Measurements from ENCODE around the gene TBCEL.

Gene TBCEL

GRCh38 chr11:121104312-121104762 lies 80.4 kb downstream of the TBCEL start:
- Histone ChIP-seq H3K9me3 (ENCODE audit: insufficient read depth, low read depth, low read length) (no peaks in the 10 kb centered on the region), H3K27me3 (ENCODE audit: insufficient read depth, low read length) (no peaks in the 10 kb centered on the region), H3K4ac (ENCODE audit: low read depth, low read length) (no peak overlapping the region), H2BK120ac (ENCODE audit: insufficient read depth, low read length, poor library complexity) (no peak overlapping the region), H3K18ac (ENCODE audit: low read length) (no peak overlapping the region), H3K4me2 (ENCODE audit: low read length) (no peak overlapping the region), H2AK5ac (ENCODE audit: low read length) (no peak overlapping the region), H3K79me2 (ENCODE audit: control insufficient read depth, insufficient read depth, low read length, poor library complexity) (no peaks in the 10 kb centered on the region), H3K9ac (ENCODE audit: low read length) (no peak overlapping the region), H3K23ac (ENCODE audit: low read length) (no peak overlapping the region), H3K4me3 (ENCODE audit: low read depth, low read length) (no peak overlapping the region), H2BK5ac (ENCODE audit: low read depth, low read length, poor library complexity) (no peak overlapping the region), H4K8ac (ENCODE audit: low read depth, low read length) (no peak overlapping the region), H2AFZ (ENCODE audit: insufficient read depth, low read length, poor library complexity) (no peak overlapping the region), H4K12ac (ENCODE audit: low read depth, low read length) (no peak overlapping the region), H4K91ac (ENCODE audit: low read depth, low read length) (no peak overlapping the region), H3K4me1 (ENCODE audit: control insufficient read depth in 1 of 2, insufficient read depth in 2 of 2, low read length in 2 of 2) (no peaks in the 10 kb centered on the region), H3K27ac (ENCODE audit: low read depth, low read length) (no peak overlapping the region), H3K36me3 (ENCODE audit: control insufficient read depth in 1 of 2, insufficient read depth in 2 of 2, low read length in 2 of 2) (no peaks in the 10 kb centered on the region), H2BK12ac (ENCODE audit: low read length) (no peak overlapping the region), H3K14ac (ENCODE audit: low read length) (no peak overlapping the region), H3K79me1 (ENCODE audit: low read length) (no peaks in the 10 kb centered on the region)
- no CpG with 5 or more reads among the region's 9 CpGs for WGBS (ENCODE audit: extremely low coverage, insufficient coverage, insufficient read length)
- no peak for DNase-seq

- no CpG with 5 or more reads among the region's 4 CpGs for WGBS (ENCODE audit: extremely low coverage, insufficient coverage, insufficient read length)
- Histone ChIP-seq H2AK5ac (ENCODE audit: low read length) (no peak overlapping the region), H3K9me3 (ENCODE audit: insufficient read depth, low read depth, low read length) (no peaks in the 10 kb centered on the region), H3K27me3 (ENCODE audit: insufficient read depth, low read length) (no peaks in the 10 kb centered on the region), H4K12ac (ENCODE audit: low read depth, low read length) (no peak overlapping the region), H4K91ac (ENCODE audit: low read depth, low read length) (no peak overlapping the region), H2BK12ac (ENCODE audit: low read length) (no peak overlapping the region), H3K18ac (ENCODE audit: low read length) (no peak overlapping the region), H3K4me2 (ENCODE audit: low read length) (no peak overlapping the region), H3K23ac (ENCODE audit: low read length) (no peak overlapping the region), H4K8ac (ENCODE audit: low read depth, low read length) (no peak overlapping the region), H3K27ac (ENCODE audit: low read depth, low read length) (no peak overlapping the region), H3K4me1 (ENCODE audit: control insufficient read depth in 1 of 2, insufficient read depth in 2 of 2, low read length in 2 of 2) (no peaks in the 10 kb centered on the region), H3K9ac (ENCODE audit: low read length) (no peak overlapping the region), H3K79me2 (ENCODE audit: control insufficient read depth, insufficient read depth, low read length, poor library complexity) (no peaks in the 10 kb centered on the region), H2BK120ac (ENCODE audit: insufficient read depth, low read length, poor library complexity) (no peak overlapping the region), H3K4ac (ENCODE audit: low read depth, low read length) (no peak overlapping the region), H3K36me3 (ENCODE audit: control insufficient read depth in 1 of 2, insufficient read depth in 2 of 2, low read length in 2 of 2) (no peaks in the 10 kb centered on the region), H3K79me1 (ENCODE audit: low read length) (no peaks in the 10 kb centered on the region), H2AFZ (ENCODE audit: insufficient read depth, low read length, poor library complexity) (no peak overlapping the region), H2BK5ac (ENCODE audit: low read depth, low read length, poor library complexity) (no peak overlapping the region), H3K14ac (ENCODE audit: low read length) (no peak overlapping the region), H3K4me3 (ENCODE audit: low read depth, low read length) (no peak overlapping the region)
- no peak for DNase-seq
These were observed 81.2 kb downstream of the TBCEL start for GRCh38 chr11:121105063-121105480.

GRCh38 chr11:121105481-121106195 lies 81.7 kb downstream of the TBCEL start:
- H2AK5ac ChIP-seq (ENCODE audit: low read length), result no peak overlapping the region
- no peaks in the 10 kb centered on the region for H3K79me1 ChIP-seq (ENCODE audit: low read length)
- WGBS (ENCODE audit: extremely low coverage, insufficient coverage, insufficient read length), result no CpG with 5 or more reads among the region's 6 CpGs
- no peaks in the 10 kb centered on the region for H3K4me1 ChIP-seq (ENCODE audit: control insufficient read depth in 1 of 2, insufficient read depth in 2 of 2, low read length in 2 of 2)
- no peak overlapping the region for H2BK120ac ChIP-seq (ENCODE audit: insufficient read depth, low read length, poor library complexity)
- no peaks in the 10 kb centered on the region for H3K79me2 ChIP-seq (ENCODE audit: control insufficient read depth, insufficient read depth, low read length, poor library complexity)
- H3K27ac ChIP-seq (ENCODE audit: low read depth, low read length), result no peak overlapping the region
- no peak overlapping the region for H3K14ac ChIP-seq (ENCODE audit: low read length)
- no peaks in the 10 kb centered on the region for H3K9me3 ChIP-seq (ENCODE audit: insufficient read depth, low read depth, low read length)
- no peak overlapping the region for H3K23ac ChIP-seq (ENCODE audit: low read length)
- no peak overlapping the region for H3K4ac ChIP-seq (ENCODE audit: low read depth, low read length)
- no peak overlapping the region for H3K18ac ChIP-seq (ENCODE audit: low read length)
- DNase-seq, result no peak
- H4K91ac ChIP-seq (ENCODE audit: low read depth, low read length), result no peak overlapping the region
- no peak overlapping the region for H2AFZ ChIP-seq (ENCODE audit: insufficient read depth, low read length, poor library complexity)
- no peaks in the 10 kb centered on the region for H3K27me3 ChIP-seq (ENCODE audit: insufficient read depth, low read length)
- H3K9ac ChIP-seq (ENCODE audit: low read length), result no peak overlapping the region
- no peak overlapping the region for H3K4me3 ChIP-seq (ENCODE audit: low read depth, low read length)
- H4K8ac ChIP-seq (ENCODE audit: low read depth, low read length), result no peak overlapping the region
- H2BK12ac ChIP-seq (ENCODE audit: low read length), result no peak overlapping the region
- no peak overlapping the region for H3K4me2 ChIP-seq (ENCODE audit: low read length)
- no peak overlapping the region for H4K12ac ChIP-seq (ENCODE audit: low read depth, low read length)
- no peak overlapping the region for H2BK5ac ChIP-seq (ENCODE audit: low read depth, low read length, poor library complexity)
- H3K36me3 ChIP-seq (ENCODE audit: control insufficient read depth in 1 of 2, insufficient read depth in 2 of 2, low read length in 2 of 2), result no peaks in the 10 kb centered on the region

- no peaks in the 10 kb centered on the region for H3K79me2 ChIP-seq (ENCODE audit: control insufficient read depth, insufficient read depth, low read length, poor library complexity)
- DNase-seq, result no peak
- no peak overlapping the region for H2AFZ ChIP-seq (ENCODE audit: insufficient read depth, low read length, poor library complexity)
- no peak overlapping the region for H2BK5ac ChIP-seq (ENCODE audit: low read depth, low read length, poor library complexity)
- no peaks in the 10 kb centered on the region for H3K79me1 ChIP-seq (ENCODE audit: low read length)
- H3K36me3 ChIP-seq (ENCODE audit: control insufficient read depth in 1 of 2, insufficient read depth in 2 of 2, low read length in 2 of 2), result no peaks in the 10 kb centered on the region
- no peak overlapping the region for H4K91ac ChIP-seq (ENCODE audit: low read depth, low read length)
- H3K9ac ChIP-seq (ENCODE audit: low read length), result no peak overlapping the region
- no peak overlapping the region for H4K8ac ChIP-seq (ENCODE audit: low read depth, low read length)
- no peak overlapping the region for H2BK120ac ChIP-seq (ENCODE audit: insufficient read depth, low read length, poor library complexity)
- H3K4ac ChIP-seq (ENCODE audit: low read depth, low read length), result no peak overlapping the region
- H2AK5ac ChIP-seq (ENCODE audit: low read length), result no peak overlapping the region
- no peaks in the 10 kb centered on the region for H3K9me3 ChIP-seq (ENCODE audit: insufficient read depth, low read depth, low read length)
- no peaks in the 10 kb centered on the region for H3K4me1 ChIP-seq (ENCODE audit: control insufficient read depth in 1 of 2, insufficient read depth in 2 of 2, low read length in 2 of 2)
- H4K12ac ChIP-seq (ENCODE audit: low read depth, low read length), result no peak overlapping the region
- H3K4me2 ChIP-seq (ENCODE audit: low read length), result no peak overlapping the region
- H3K14ac ChIP-seq (ENCODE audit: low read length), result no peak overlapping the region
- H3K4me3 ChIP-seq (ENCODE audit: low read depth, low read length), result no peak overlapping the region
- H3K27ac ChIP-seq (ENCODE audit: low read depth, low read length), result no peak overlapping the region
- no peak overlapping the region for H3K23ac ChIP-seq (ENCODE audit: low read length)
- H2BK12ac ChIP-seq (ENCODE audit: low read length), result no peak overlapping the region
- no peak overlapping the region for H3K18ac ChIP-seq (ENCODE audit: low read length)
- no peaks in the 10 kb centered on the region for H3K27me3 ChIP-seq (ENCODE audit: insufficient read depth, low read length)
- no CpG with 5 or more reads among the region's 5 CpGs for WGBS (ENCODE audit: extremely low coverage, insufficient coverage, insufficient read length)
These were observed 82.9 kb downstream of the TBCEL start for GRCh38 chr11:121106812-121107211.

All from trophoblast cell (in vitro differentiated cells and primary cell).